Nephron (organoid): ENCODE results near the gene TMPRSS4.

Source experiments
- H3K27ac Mint-ChIP-seq, 3 experiments: 2 replicates each; pipeline ENCODE4 v1.8.0; 2020; ENCODE audit warnings: mixed read lengths in 3 of 3, mild to moderate bottlenecking in 2 of 3, moderate library complexity in 1 of 3
- H3K27me3 Mint-ChIP-seq: 2 replicates; pipeline ENCODE4 v1.8.0; 2021; ENCODE audit warnings: low read depth, mild to moderate bottlenecking, moderate library complexity, mixed read lengths
- H3K36me3 Mint-ChIP-seq: 2 replicates; pipeline ENCODE4 v1.8.0; 2020; ENCODE audit warnings: low read depth, mixed read lengths
- H3K4me1 Mint-ChIP-seq: 2 replicates; pipeline ENCODE4 v1.8.0; 2020; ENCODE audit warnings: mixed read lengths
- H3K4me3 Mint-ChIP-seq, 3 experiments: 2 replicates each; pipeline ENCODE4 v1.8.0; 2020; ENCODE audit warnings: mild to moderate bottlenecking in 3 of 3, mixed read lengths in 3 of 3, moderate library complexity in 2 of 3
- H3K9me3 Mint-ChIP-seq: 2 replicates; pipeline ENCODE4 v1.8.0; 2020; ENCODE audit warnings: mixed read lengths
- CTCF ChIP-seq, 3 experiments: fragments of 200-600 bp; sonication (generic); IDR thresholded peaks; one replicate each; pipeline ENCODE4 v1.5.0; 2021; ENCODE audit warnings: antibody characterized with exemption in 3 of 3; ENCODE audit not compliant: unreplicated experiment in 3 of 3

TMPRSS4 gene

GRCh38 chr11:118065384-118065783 is 11.5 kb upstream of the TMPRSS4 start:
- no peak overlapping the region for H3K27ac Mint-ChIP-seq
- H3K36me3 Mint-ChIP-seq = no peaks in the 10 kb centered on the region
- no peak overlapping the region for H3K4me3 Mint-ChIP-seq
- H3K4me1 Mint-ChIP-seq = peaks cover 10% of the 10 kb centered on the region
- no peak for TF ChIP-seq CTCF (IDR thresholded peaks at IDR 0.05; ENCODE audit: unreplicated experiment in 3 of 3)
- H3K27me3 Mint-ChIP-seq = peaks cover 21% of the 10 kb centered on the region
- H3K9me3 Mint-ChIP-seq = no peaks in the 10 kb centered on the region

DNA sequence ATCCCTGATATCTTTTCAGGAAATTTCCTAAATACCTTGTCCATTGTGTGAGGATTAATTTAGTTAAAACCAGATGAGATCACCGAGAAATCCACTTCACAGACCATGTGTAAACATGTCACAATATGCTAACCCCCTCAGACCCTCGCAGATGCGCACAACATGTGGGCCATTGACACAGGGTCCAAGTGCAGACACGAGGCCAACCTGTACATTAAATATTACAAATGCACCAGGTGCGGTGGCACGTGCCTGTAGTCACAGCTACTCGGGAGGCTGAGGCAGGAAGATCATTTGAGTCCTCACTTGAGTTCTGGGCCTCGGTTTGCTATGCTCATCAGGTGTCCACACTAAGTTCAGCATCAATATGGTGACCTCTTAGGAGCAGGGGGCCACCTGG is 9.9 kb upstream of the TMPRSS4 start:
- Mint-ChIP-seq H3K36me3 (no peaks in the 10 kb centered on the region), H3K9me3 (no peaks in the 10 kb centered on the region), H3K27me3 (peaks cover 14% of the 10 kb centered on the region), H3K27ac (no peak overlapping the region), H3K4me1 (peaks cover 10% of the 10 kb centered on the region), H3K4me3 (no peak overlapping the region)
- TF ChIP-seq CTCF (IDR thresholded peaks at IDR 0.05; ENCODE audit: unreplicated experiment in 3 of 3) = no peak

DNA sequence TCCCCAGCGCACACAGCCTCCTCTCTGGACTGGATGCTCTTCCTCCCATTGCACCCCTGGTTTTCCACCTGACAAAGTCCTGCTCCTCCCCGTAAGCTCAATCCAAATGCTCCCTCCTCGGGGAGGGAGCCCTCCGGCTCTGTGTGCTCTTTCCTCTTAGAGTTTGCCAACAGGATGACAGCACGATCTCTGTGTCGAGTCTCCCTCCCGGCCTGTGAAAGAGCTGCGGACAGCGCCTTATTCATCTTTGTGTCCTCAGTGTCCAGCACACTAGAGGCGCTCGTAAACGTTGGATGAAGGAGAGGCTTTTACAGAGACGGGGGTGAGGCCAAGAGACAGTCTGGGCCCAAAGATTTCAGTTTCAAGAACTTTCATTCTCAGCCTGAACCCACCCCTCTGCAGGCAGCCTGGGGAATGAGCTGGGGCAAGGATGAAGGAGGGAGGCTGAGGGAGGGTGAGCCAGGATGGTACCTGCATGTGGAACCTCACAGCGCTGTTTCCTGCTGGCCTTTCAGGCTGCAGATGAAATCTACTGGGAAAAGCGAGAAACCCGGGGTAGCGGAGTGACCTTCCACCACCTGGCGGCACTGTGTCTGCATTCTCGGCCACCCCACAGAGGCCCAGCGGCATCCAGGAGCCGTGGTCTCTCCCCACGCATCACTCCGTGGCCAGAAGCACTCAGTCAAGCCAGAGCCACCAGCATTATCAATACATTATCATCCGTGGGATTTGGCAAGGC is 8.5 kb upstream of the TMPRSS4 start:
- Mint-ChIP-seq H3K36me3 (no peaks in the 10 kb centered on the region), H3K4me3 (no peak overlapping the region), H3K9me3 (no peaks in the 10 kb centered on the region), H3K27ac (peak overlapping the region in 1 of 3 experiments; percentile 18), H3K27me3 (peaks cover 17% of the 10 kb centered on the region), H3K4me1 (peaks cover 10% of the 10 kb centered on the region)
- peak in 1 of 3 experiments; percentile 30 for TF ChIP-seq CTCF (IDR thresholded peaks at IDR 0.05; ENCODE audit: unreplicated experiment in 3 of 3)

DNA sequence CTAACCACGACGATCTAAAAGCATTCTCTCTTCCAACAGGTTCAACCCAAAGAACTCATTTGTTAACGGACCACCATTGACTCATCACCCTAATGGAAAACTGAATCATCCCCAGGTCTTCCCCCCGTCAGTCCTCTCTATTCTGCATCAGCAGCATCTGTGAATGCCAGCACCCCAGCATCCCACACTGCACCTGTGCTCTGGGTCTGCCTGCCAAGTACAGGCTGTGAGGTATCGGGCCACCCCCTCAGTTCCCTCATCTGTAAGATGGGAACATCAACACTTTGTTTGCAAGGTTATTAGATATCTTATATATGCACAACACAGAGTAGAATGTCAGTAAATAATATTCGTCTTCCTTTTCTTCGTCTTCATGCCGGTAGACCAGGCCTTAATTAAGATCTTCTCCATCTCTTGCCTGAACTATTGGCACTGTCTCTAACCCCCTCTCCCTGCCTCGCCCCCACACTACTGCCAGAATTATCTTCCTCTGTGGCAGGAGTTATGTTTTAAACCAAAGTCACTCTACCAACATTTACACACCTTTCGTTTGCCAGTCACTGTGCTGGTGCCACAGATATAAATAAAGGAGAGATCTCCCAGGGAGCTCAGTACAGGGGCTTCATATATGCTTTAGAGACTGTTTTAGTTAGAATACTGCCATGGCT is 7.8 kb upstream of the TMPRSS4 start:
- Mint-ChIP-seq H3K4me1 (peaks cover 10% of the 10 kb centered on the region), H3K27me3 (peaks cover 17% of the 10 kb centered on the region), H3K36me3 (no peaks in the 10 kb centered on the region), H3K27ac (no peak overlapping the region), H3K9me3 (no peaks in the 10 kb centered on the region), H3K4me3 (no peak overlapping the region)
- no peak for TF ChIP-seq CTCF (IDR thresholded peaks at IDR 0.05; ENCODE audit: unreplicated experiment in 3 of 3)

DNA sequence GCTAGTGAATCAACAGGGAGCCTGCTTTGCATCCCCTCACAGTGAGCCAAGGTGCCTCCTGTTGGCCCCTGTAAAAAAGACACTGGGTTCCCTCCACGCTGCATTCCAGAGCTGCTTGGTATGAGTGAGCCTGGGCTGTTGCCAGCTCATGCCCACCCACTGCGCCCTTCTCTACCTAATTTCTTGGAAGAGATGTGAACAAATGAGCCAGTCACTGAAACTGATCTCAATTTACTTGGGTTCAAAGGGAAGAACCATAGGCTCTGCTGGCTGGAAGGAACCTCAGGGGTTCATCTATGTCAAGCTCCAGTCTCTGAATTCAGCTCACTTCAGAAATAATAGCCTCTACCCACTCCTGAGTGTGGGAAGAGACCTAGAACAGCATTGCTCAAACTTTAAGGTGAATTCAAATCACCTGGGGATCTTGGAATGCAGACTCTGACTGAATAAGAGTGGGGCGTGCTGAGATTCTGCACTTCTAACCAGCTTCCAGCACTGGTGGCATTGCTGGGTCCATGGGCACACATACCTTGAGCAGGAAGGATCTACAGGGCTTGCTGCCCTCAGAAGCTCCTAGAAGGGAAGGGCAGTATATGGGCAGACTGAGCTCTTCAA is 5.4 kb upstream of the TMPRSS4 start:
- no peak for TF ChIP-seq CTCF (IDR thresholded peaks at IDR 0.05; ENCODE audit: unreplicated experiment in 3 of 3)

More for the DNA sequence above, 5.4 kb upstream of the TMPRSS4 start:
- Mint-ChIP-seq H3K4me1 (peaks cover 10% of the 10 kb centered on the region), H3K4me3 (no peak overlapping the region), H3K27me3 (peaks cover 22% of the 10 kb centered on the region), H3K27ac (no peak overlapping the region), H3K9me3 (no peaks in the 10 kb centered on the region), H3K36me3 (no peaks in the 10 kb centered on the region)
